ENCODE data around the gene MVK.

GRCh38 chr12:109645194-109645593, 71.6 kb downstream of the MVK start:
- TF ChIP-seq POLR2A (IDR thresholded peaks at IDR 0.05): no peak
- TF ChIP-seq CTCF (IDR thresholded peaks at IDR 0.05): no peak
- no peak for TF ChIP-seq POLR2AphosphoS5 (IDR thresholded peaks at IDR 0.05)
